COLO668 (cell line): ENCODE measurements around the gene GRAMD1C.
"Not testable (repeated sequence)": the region's sequence is repeated elsewhere in the genome, so short reads cannot be mapped to it uniquely, and the experiment has no call there.

Experiments used
- DNase-seq: peaks from one replicate; lab custom pipeline; 2025; ENCODE audit not compliant: unreplicated experiment; lab: John Stamatoyannopoulos, UW

Gene GRAMD1C

DNA sequence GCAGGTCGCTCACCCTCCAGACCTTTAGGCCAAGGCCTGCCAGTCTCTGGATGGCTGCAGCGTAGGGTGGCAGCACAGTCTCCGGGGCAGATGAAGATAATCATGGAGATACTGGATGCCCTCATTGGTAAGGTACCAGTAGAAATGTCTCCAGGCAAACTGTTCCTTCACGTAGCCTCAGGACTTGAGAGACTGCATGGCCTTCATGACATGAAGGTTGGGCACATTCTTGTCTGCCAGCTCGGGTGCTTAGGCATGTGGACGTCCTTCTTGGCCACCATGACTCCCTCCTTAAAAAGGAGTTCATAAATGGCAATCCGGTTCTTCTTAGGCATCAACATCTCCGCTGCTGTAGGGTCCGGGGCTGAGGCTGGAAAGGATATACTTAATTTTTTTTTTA is 11.8 kb downstream of the GRAMD1C start:
- DNase-seq: not testable (repeated sequence)

DNA sequence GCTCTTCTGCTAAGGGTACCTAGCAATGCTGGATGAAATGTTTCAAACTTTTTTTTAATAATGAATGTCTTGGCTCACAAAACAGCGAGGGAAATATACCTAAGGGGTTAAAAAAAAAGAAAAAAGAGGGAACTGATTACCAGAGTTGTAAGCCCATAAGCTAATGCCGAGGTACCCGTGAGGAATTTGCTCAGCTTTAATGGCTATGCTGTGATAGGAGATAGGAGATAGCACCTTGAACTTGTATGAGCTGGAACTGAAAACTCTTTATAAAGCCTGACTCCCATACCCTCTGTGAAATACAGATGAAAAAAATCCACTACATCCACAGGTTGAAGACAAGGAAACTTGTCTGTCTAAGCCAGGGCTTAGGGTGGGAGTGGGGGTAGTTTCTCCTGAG is 13.9 kb downstream of the GRAMD1C start:
- DNase-seq: no peak

DNA sequence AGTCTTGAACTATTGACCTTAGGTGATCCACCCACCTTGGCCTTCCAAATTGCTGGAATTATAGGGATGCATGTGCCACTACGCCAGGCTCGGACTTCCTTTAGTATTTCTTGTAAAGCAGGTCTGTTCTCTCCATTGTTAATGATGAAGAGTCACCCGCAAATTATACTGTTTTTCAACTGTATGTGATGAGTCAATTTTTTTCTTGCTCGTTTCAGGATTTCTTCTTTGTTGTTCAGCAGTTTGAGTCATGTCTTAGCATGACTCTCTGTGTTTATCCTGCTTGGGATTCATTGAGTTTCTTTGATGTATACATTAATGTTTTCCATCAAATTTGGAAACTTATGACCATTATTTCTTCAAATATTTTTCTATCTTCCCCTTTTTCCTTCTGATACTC is 28.9 kb downstream of the GRAMD1C start:
- DNase-seq: no peak

DNA sequence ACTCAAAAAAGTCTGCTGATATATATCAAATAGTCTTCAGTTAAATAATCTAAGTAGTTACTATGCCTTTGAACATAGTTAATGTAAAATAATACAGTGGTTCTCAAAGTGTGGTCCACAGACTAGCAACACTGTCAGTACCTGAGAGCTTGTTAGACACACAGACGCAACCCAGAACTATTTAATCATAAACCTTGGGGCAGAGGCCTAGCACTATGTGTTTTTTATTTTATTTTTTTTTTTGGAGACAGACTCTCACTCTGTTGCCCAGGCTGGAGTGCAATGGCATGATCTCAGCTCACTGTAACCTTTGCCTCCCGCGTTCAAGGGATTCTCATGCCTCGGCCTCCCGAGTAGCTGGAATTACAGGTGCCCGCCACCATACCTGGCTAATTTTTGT is 34.7 kb downstream of the GRAMD1C start:
- no peak for DNase-seq

DNA sequence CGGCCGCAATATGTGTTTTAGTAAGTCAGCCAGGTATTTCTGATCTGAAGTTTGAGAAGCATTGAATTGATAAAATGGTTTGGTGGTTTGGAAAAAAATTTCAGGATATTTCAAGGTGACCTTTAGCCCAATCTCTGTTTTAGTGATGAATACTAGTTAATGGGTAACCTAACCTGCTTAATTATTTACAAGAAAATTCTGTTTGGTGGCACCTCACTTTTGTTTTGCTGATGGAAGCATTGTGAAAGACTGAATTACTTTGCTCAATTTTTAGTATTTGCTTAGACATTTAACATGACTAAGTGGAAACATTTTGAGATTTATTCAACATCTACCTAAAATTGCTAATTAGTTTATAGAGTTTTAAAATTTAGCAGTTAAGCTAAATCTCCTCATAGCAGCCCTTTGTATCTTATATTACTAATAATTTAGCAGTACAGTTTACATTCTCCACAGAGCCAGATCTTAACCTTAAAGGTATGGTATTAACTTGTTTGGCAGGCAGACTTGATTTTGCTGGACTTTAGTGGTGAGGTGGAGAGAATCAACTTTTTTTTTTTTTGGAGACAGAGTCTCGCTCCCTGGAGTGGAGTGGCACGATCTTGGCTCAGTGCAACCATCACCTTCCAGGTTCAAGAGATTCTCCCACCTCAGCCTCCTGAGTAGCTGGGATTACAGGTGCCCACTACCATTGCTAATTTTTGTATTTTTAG is 35.4 kb downstream of the GRAMD1C start:
- DNase-seq: no peak

DNA sequence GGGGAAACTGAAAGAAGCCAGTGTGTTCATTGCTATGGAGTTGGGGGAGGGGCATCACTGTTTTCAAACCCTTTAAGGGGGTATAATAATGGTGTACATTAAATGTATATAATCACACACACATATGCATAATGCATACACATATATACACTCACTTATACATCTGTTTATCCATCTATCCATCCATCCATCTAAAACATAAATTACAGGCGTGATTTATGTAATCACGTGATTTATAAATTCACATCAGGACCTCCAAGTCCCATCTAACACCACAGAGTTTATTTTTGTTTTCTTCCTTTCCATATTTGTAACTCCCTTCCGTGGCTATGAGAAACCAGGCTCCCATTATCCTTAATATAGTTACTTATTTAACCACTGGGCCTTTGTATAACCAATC is 39.8 kb downstream of the GRAMD1C start:
- DNase-seq: no peak

DNA sequence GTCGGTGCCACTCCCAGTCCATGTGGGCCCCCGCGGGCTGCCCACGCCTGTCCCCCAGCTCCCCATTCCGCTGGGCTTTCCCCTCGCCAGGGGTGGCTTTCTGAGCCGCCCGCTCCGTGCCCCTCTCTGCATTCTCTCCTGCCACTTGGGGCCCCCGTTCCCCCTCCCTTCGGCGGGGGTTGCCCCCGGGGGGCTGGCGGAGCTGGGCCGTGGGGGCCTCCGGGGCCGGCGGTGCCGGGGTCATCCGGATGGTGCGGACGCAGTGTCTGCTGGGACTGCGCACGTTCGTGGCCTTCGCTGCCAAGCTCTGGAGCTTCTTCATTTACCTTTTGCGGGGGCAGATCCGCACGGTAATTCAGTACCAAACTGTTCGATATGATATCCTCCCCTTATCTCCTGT is 46.5 kb downstream of the GRAMD1C start:
- no peak for DNase-seq

DNA sequence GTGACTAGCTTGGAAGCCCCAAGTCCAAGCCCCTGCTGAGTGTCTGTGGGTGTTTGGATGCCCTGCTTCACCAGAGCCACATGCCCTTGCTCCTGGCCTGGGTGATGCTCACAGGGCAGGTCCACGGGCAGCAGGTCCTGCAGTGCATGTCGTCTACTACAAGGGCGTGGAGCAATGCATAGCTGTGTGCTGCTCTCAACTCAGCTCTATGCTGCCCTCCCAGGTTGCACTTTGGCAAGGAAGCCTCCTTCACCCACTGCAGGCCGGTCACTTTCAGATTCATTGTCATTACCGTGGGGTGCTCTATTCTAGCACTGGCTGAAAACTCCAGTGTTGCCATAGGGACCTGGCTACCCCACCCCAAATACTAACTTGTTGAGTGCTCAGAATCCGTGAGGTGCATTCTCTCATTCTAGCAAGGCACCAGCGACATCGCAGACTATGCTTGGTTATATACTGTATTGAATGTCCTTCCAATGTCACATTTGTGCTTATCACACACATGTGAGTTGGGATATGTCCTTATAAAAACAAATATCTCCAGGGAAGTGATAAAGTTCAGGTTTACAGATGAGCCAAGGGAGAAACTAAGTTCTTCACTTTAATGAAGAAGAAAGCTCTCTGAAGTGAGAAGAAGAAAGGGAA is 51.8 kb downstream of the GRAMD1C start:
- no peak for DNase-seq

DNA sequence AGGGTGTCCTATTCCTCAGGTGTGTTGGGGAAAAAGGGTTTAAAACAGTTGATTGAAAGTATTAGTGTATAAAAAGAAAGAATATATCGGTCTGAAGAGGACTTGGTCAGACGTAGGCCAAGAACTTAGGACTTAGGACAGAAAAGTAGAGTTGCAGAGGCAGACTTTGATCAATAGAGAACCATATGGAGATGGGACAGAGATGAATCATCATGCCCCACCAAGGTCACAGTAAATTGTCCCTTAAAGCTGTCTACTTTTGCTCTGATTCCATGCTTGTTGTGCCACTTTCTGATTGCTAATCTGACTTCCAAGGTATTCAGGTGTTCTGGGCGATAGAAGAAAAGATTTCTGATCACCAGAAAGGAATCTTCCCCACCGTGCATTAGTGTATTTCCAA is 56.3 kb downstream of the GRAMD1C start:
- DNase-seq: no peak

DNA sequence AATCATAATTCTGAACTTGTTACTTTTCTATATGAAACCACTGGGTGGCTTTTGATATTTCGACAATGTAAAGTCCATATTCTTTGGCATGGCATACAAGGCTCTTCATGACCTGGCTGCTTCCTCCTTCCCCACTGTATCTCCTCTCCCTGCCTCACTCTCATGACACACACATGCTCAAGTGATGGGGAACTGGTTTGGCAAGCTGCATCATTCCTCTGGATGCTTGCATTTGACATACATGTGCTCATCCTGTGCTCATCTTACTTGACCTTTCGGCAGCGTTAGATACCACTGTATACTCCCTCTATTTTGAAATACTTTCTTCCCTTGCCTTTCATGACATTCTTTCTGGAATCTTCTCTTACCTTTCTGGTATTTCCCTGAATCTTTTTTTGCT is 57.4 kb downstream of the GRAMD1C start:
- no peak for DNase-seq

DNA sequence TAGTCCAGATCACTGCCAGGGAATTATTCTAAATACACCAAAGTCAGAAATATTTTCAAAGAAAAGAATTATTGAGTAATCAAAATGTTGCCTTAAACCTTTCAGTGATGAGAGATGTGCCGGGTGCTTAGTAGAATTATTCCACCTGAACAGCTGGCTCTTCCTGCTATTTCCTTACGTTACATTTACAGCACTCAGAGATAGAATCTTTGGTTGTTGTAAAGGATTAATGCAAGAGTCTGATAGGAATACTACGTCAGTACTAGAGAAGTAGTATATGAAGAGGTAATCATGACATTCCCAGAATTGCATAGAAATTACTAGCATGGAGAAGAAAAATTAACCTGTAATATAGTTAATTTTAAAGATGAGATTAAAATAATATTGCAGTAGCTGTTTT is 58.3 kb downstream of the GRAMD1C start:
- DNase-seq: no peak

DNA sequence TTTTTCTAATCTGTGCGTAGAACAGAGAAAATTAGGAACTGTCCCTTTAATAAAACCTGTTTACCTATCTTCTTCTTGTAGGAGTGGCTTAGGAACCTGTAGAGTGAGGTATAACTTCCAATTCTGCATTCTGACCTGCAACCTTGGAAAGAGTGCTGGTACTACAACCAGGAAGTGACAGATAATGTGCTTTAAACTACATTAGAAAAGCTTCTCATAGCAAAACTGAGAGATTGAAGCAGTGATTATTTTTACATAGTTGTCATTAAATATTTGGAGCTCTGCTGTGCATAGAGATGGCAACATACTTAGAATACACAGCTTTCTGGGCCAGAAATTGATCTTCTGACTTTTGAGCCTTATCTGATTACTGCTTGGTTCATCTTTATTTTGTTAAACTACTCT is 58.8 kb downstream of the GRAMD1C start:
- no peak for DNase-seq

DNA sequence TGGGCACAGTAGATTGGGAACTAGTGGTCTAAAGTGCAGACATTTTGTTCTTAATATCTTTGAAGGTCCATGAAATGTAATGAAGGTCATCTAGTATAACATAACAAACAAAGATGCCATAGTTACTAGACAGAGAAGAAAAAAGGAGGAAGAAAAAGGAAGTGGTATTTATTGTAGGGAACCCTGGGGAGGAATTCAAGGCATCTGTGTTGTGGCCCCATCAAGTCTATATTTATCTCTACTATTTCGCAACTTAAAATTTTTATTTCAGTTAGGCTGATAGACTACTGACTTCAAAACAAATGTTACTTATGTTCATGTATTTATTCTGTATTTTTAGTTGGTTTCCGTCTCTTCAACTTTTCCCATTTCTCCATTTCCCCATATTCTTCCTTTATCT is 60.3 kb downstream of the GRAMD1C start:
- no peak for DNase-seq

DNA sequence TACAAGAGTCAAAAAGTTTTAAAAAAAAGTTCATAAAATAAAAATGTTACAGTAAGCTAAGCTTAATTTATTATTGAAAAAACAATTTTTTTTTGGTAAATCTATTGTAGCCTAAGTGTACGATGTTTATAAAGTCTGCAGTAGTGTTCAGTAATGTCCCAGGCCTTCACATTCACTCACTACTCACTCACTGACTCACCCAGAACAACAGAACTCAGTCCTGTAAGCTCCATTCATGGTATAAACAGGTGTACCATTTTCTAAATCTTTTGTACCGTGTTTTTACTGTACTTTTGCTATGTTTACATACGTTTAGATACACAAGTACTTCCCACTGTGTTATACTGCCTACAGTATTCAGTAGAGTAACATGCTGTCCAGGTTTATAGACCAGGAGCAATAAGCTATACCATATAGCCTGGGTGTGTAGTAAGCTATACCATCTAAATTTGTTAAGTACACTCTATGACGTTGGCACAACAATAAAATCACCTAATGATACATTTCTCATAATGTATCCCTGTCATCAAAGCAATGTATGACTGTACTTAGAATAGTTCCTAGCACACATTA is 68.1 kb downstream of the GRAMD1C start:
- no peak for DNase-seq

DNA sequence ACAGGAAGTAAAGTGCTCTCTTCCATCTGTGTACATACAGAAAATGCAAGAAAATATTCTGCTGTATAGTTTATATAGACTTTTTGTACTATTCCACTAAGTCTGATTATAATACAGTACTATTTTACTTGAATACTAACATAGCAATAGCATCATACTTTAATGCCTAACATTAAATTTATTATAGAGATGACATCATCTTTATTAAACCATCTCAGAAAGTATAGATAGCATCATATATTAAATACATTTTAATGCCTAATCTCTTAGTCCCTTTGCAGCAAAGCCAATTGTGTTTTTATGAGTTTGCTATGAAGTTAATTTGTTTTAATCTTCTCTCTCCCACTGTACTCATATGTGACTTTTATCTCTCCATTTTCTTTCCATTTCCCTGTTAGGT is 69.5 kb downstream of the GRAMD1C start:
- DNase-seq: no peak

DNA sequence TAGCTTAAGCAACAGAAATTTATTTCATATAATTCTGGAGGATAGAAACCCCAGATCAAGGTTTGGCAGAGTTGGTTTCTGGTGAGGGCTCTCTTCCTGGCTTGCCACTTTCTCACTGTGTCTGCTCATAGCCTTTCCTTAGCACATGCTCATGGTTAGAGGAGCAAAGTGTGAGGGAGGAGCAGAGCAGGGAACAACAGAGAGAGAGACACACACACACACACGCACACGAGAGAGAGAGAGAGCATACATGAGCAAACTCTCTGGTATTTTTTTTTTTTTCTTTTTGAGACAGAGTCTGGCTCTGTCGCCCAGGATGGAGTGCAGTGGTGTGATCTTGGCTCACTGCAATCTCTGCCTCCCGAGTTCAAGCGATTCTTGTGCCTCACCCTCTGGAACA is 72.4 kb downstream of the GRAMD1C start:
- DNase-seq: no peak

DNA sequence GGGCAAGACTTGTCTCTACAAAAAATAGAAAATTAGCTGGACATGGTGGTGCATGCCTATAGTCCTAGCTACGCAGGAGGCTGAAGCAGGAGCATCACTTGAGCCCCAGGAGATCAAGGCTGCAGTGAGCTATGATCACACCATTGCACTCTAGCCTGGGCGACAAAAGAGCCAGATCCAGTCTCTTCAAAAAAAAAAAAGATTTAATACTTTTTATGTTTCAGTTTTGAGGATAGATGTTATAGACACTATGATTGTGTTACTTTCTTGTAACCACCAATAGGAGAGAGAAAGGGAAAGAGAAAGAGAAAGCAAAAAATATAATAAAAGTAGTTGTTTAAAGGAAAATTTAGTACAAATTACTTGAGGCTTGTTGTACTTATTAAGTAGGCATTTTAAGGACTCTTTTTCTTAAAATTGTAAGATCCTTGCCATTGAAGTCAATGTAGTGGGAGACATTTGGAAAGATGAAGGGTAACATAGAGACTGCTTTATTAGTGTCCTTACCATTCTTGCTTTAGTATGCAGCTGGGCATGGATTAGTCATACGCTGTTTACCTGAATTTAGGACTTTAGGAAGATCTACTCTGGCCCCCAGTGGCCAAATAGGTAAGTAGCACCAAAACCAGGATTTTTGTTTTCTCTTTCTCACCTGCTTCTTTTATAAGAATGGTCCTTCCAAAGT is 74.1 kb downstream of the GRAMD1C start:
- DNase-seq: peak; percentile 22

DNA sequence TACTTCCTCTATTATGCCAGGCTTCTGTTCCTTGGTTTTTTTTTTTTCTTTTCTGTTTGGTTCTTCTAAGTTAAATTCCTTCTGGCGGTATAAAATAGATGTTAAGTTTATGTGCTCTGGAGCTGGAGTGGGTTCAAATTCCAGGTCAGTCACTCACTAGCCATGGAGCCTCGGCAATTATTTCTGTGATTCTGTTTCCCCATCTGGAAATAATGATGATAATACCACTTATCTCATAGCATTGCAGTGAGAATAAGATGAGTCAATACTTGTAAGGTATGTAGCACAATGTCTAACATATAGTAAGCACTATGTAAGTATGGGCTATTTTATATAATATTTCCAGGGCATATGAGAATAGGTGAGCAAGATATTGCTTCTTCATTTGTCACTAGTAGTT is 76.1 kb downstream of the GRAMD1C start:
- no peak for DNase-seq

DNA sequence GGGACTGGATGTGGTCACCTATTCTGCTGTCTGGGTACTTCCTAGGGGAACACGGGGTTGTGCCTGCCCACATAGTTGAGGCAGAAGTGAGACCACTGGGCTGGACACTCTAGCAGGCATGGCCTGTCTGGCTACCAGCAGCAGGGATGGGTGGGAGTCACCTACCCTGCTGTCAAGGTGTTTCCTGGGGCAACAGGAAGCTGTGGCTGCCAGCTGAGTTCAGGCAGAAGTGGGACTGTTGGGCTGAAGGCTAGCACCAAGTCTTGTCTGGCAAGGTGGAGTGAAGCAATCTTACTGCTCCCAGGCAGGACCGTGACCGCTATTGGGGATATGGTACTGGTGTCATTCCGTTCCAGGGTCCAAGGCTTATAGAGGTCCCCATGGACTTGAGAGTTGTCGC is 89.0 kb downstream of the GRAMD1C start:
- DNase-seq: no peak

DNA sequence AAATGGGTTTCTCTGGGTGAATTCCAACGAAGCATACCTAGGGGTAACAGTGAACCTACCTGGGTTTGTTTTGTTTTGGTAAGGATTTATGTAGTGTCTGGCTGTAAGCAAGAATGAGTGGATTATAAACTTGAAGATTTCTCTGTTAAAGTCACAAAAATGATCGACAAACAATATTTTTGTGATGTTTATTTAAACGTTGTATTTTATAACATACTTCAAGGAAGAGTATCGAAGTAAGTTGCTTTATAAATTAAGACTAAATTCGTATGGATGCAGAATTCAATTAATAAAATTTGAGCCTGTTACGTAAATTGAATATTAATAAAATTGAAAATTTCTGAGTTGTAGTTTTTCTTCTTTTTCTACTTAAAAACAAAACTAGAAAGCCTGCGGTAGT is 108.2 kb downstream of the GRAMD1C start:
- no peak for DNase-seq

DNA sequence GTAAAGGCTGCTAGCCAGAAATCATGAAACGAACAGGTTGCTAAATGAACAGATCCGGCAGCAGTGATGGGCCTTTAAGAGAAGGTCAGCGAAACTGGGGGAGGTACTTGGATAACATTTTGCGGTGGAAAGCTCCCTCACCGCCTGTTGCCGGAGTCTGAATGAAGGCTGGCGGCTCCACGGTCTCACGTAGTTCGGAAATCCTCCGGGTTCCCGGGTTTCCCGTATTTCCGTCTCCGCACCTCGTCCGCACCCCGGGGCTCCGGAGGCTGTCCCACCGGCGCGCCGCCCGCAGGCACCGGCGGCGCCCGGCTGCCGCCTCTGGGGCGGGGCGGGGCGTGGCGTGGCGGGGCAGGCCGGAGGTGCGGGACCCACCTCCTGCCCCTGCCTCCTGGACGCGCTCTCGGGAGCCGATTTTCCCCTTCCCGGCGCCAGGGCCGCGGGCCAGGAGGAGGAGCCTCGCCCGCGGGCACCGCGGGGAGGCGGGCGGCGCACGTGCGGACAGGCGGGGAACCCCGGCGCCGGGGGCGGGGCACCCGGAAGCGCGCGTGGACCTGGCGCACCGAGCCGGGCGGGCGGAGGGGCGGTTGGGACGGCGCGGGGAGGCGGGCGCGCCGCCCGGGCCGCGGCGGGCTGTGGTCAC is 108.9 kb downstream of the GRAMD1C start, which contains the start of gene ZDHHC23:
Gene ZDHHC23, plus strand, starts transcription at position 642 of the 643 bp plus-strand sequence. CDS start 790 bp downstream, outside the sequence.
- DNase-seq: peak; percentile 85
